ENCODE measurements around the gene THOC6.
"Not testable (repeated sequence)": the region's sequence is repeated elsewhere in the genome, so short reads cannot be mapped to it uniquely, and the experiment has no call there.

The THOC6 gene

GRCh38 chr16:3070608-3071111 is 46.8 kb downstream of the THOC6 start:
- DNase-seq (ENCODE audit: low spot score), result no peak
- in situ Hi-C loops (cut with MboI; ENCODE audit: low pct_unique_long_range_greater_than_20kb, low sequenced_read_pairs, unreplicated experiment), result no loop called here
- no peak for TF ChIP-seq CTCF (IDR thresholded peaks at IDR 0.05; ENCODE audit: extremely low read depth, insufficient read depth, missing control alignments)

GRCh38 chr16:3071655-3072054 is 47.8 kb downstream of the THOC6 start:
- in situ Hi-C loops (cut with MboI; ENCODE audit: low pct_unique_long_range_greater_than_20kb, low sequenced_read_pairs, unreplicated experiment), result no loop called here
- no peak for TF ChIP-seq CTCF (IDR thresholded peaks at IDR 0.05; ENCODE audit: extremely low read depth, insufficient read depth, missing control alignments)
- DNase-seq (ENCODE audit: low spot score), result no peak

- DNase-seq (ENCODE audit: low spot score); in situ Hi-C loops (cut with MboI; ENCODE audit: low pct_unique_long_range_greater_than_20kb, low sequenced_read_pairs, unreplicated experiment): not testable (repeated sequence)
Measured at GRCh38 chr16:3072148-3072547, 48.3 kb downstream of the THOC6 start.

GRCh38 chr16:3072576-3073263 is 48.9 kb downstream of the THOC6 start:
- in situ Hi-C loops (cut with MboI; ENCODE audit: low pct_unique_long_range_greater_than_20kb, low sequenced_read_pairs, unreplicated experiment); DNase-seq (ENCODE audit: low spot score): not testable (repeated sequence)
- TF ChIP-seq CTCF (IDR thresholded peaks at IDR 0.05; ENCODE audit: extremely low read depth, insufficient read depth, missing control alignments), result peak; percentile 19

- no peak for DNase-seq (ENCODE audit: low spot score)
- TF ChIP-seq CTCF (IDR thresholded peaks at IDR 0.05; ENCODE audit: extremely low read depth, insufficient read depth, missing control alignments), result no peak
- in situ Hi-C loops (cut with MboI; ENCODE audit: low pct_unique_long_range_greater_than_20kb, low sequenced_read_pairs, unreplicated experiment), result no loop called here
Measured at GRCh38 chr16:3073448-3073847, 49.6 kb downstream of the THOC6 start.

GRCh38 chr16:3074860-3075522 is 51.2 kb downstream of the THOC6 start:
- TF ChIP-seq CTCF (IDR thresholded peaks at IDR 0.05; ENCODE audit: extremely low read depth, insufficient read depth, missing control alignments), result no peak
- in situ Hi-C loops (cut with MboI; ENCODE audit: low pct_unique_long_range_greater_than_20kb, low sequenced_read_pairs, unreplicated experiment), result no loop called here
- peak; percentile 77 for DNase-seq (ENCODE audit: low spot score)

- no peak for DNase-seq (ENCODE audit: low spot score)
- TF ChIP-seq CTCF (IDR thresholded peaks at IDR 0.05; ENCODE audit: extremely low read depth, insufficient read depth, missing control alignments), result no peak
- in situ Hi-C loops (cut with MboI; ENCODE audit: low pct_unique_long_range_greater_than_20kb, low sequenced_read_pairs, unreplicated experiment), result no loop called here
Measured at GRCh38 chr16:3075523-3075915, 51.7 kb downstream of the THOC6 start.

- in situ Hi-C loops (cut with MboI; ENCODE audit: low pct_unique_long_range_greater_than_20kb, low sequenced_read_pairs, unreplicated experiment); DNase-seq (ENCODE audit: low spot score): not testable (repeated sequence)
Measured at GRCh38 chr16:3075946-3076345, 52.1 kb downstream of the THOC6 start.

All from GM13977 (cell line).